Measurements from ENCODE around the gene AP3M1. TPM values are rescaled to one million over a fixed set of nuclear protein-coding genes. Genes with fewer than 3 reads are reported as not detected.

AP3M1 gene
- total RNA-seq, 4 donors from 2014 or later, result 23.0 to 26.1 (median 24.3) TPM

- Histone ChIP-seq H3K4me3 (no peak overlapping the region), H3K4me1 (peaks cover 8 to 53% (median 19%) of the 10 kb centered on the region in 3 donors), H3K9me3 (no peaks in the 10 kb centered on the region), H3K27me3 (no peaks in the 10 kb centered on the region), H3K27ac (peak overlapping the region in 1 of 4 donors; percentile 46), H3K36me3 (peaks cover 22 to 98% (median 30%) of the 10 kb centered on the region in 3 donors)
- intact Hi-C loops (cut with DNase I), result no loop called here
- no peak for TF ChIP-seq POLR2A (IDR thresholded peaks at IDR 0.05)
- no peak for TF ChIP-seq CTCF (IDR thresholded peaks at IDR 0.05)
- 87 to 100% methylated on average over 2 to 4 of the region's 4 CpGs for WGBS, 2 donors
- no peak for DNase-seq
These were observed 32.9 kb downstream of the AP3M1 start for GRCh38 chr10:74117738-74118137.

- H3K9me3 ChIP-seq, result no peaks in the 10 kb centered on the region
- intact Hi-C loops (cut with DNase I), result no loop called here
- WGBS, 2 donors, result 53 to 67% methylated on average over 10 to 11 of the region's 12 CpGs
- peak overlapping the region in 3 of 4 donors; percentile 19 to 25 (median 23) for H3K27ac ChIP-seq
- DNase-seq, result no peak
- TF ChIP-seq POLR2A (IDR thresholded peaks at IDR 0.05) (no peak), CTCF (IDR thresholded peaks at IDR 0.05) (no peak)
- H3K4me1 ChIP-seq, result peaks cover 8 to 34% (median 18%) of the 10 kb centered on the region in 3 donors
- no peak overlapping the region for H3K4me3 ChIP-seq
- H3K27me3 ChIP-seq, result no peaks in the 10 kb centered on the region
- H3K36me3 ChIP-seq, result peaks cover 35 to 99% (median 40%) of the 10 kb centered on the region in 3 donors
These were observed 36.6 kb downstream of the AP3M1 start for GRCh38 chr10:74114041-74114448.

GRCh38 chr10:74113546-74113945 lies 37.1 kb downstream of the AP3M1 start:
- intact Hi-C loops (cut with DNase I), result no loop called here
- Histone ChIP-seq H3K27me3 (no peaks in the 10 kb centered on the region), H3K27ac (peak overlapping the region in 3 of 4 donors; percentile 19 to 25 (median 23)), H3K9me3 (no peaks in the 10 kb centered on the region), H3K4me1 (peaks cover 8 to 29% (median 15%) of the 10 kb centered on the region in 3 donors), H3K36me3 (peaks cover 38 to 99% (median 40%) of the 10 kb centered on the region in 3 donors), H3K4me3 (no peak overlapping the region)
- 9 to 33% methylated on average over 1 of the region's 1 CpG for WGBS, 2 donors
- no peak for DNase-seq
- TF ChIP-seq POLR2A (IDR thresholded peaks at IDR 0.05), result no peak
- TF ChIP-seq CTCF (IDR thresholded peaks at IDR 0.05), result no peak

GRCh38 chr10:74111799-74112198 lies 38.8 kb downstream of the AP3M1 start:
- Histone ChIP-seq H3K4me1 (peaks cover 8 to 30% (median 15%) of the 10 kb centered on the region in 3 donors), H3K36me3 (peaks cover 25 to 99% (median 34%) of the 10 kb centered on the region in 3 donors), H3K4me3 (no peak overlapping the region), H3K9me3 (no peaks in the 10 kb centered on the region), H3K27me3 (no peaks in the 10 kb centered on the region), H3K27ac (no peak overlapping the region)
- intact Hi-C loops (cut with DNase I), result no loop called here
- no peak for TF ChIP-seq POLR2A (IDR thresholded peaks at IDR 0.05)
- TF ChIP-seq CTCF (IDR thresholded peaks at IDR 0.05), result no peak
- DNase-seq, result no peak
- WGBS, 2 donors, result 96 to 97% methylated on average over 8 to 9 of the region's 14 CpGs

- H3K36me3 ChIP-seq, result peaks cover 22 to 99% (median 42%) of the 10 kb centered on the region in 3 donors
- no peak overlapping the region for H3K4me3 ChIP-seq
- intact Hi-C loops (cut with DNase I), result no loop called here
- no peak for DNase-seq
- 67 to 82% methylated on average over 1 of the region's 1 CpG for WGBS, 2 donors
- no peaks in the 10 kb centered on the region for H3K27me3 ChIP-seq
- TF ChIP-seq POLR2A (IDR thresholded peaks at IDR 0.05), result no peak
- no peak for TF ChIP-seq CTCF (IDR thresholded peaks at IDR 0.05)
- no peak overlapping the region for H3K27ac ChIP-seq
- no peaks in the 10 kb centered on the region for H3K9me3 ChIP-seq
- H3K4me1 ChIP-seq, result peaks cover 8 to 36% (median 15%) of the 10 kb centered on the region in 3 donors
These were observed 40.5 kb downstream of the AP3M1 start for GRCh38 chr10:74110120-74110519.

All from esophagus squamous epithelium (tissue), 5 donors.